Stimulated activated CD4-positive, alpha-beta T cell treated with anti-CD3 and anti-CD28 coated beads, TNF-alpha, amount 100 ng/mL, for 4 hours (primary cell): ENCODE results near the gene SGCE.

Experiments used
- DNase-seq, 3 experiments: peaks; one replicate each; pipeline ENCODE4 v3.0.0-alpha.2; 2020; ENCODE audit warnings: low read depth in 3 of 3

SGCE gene

DNA sequence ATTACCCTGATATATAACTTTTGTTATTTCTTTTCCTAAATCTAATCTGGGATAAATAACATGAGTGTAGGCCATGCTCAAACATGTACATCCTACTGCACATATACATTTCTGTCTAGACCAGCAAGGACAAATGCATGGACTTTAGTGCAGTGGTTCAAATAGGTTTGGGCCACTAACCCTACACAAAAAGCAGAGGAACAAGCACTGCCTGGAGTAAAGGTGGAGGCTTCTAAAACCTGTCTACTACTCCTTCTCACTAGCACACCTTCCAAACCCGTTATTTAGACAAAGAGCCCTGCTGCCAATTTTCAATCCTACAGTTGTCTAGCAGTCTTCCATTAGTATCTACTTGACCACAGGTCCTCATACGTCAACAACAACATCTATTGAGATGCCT, 34.8 kb downstream of the SGCE start:
- no peak for DNase-seq

DNA sequence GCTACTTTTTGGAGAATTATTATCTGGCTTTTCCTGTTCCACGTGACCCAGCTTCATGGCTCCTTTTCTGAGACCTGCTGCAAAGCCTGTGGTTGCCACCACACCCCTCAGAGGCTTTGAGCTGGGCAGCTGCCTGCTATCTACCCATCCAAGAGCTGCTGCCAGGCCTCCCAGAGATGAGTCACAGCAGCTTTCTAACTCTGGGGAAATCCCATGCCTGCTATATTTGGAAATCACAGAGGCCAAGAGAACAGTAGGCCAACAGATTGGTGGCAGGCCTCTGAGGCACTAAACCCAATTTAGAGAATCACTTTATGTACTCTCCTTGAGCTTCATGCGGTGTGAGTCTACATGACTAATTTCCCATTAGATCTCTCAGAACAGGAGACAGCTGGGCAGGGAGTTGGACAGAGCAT, 35.2 kb downstream of the SGCE start:
- DNase-seq = peak in 2 of 3 experiments; percentile 1 to 2

DNA sequence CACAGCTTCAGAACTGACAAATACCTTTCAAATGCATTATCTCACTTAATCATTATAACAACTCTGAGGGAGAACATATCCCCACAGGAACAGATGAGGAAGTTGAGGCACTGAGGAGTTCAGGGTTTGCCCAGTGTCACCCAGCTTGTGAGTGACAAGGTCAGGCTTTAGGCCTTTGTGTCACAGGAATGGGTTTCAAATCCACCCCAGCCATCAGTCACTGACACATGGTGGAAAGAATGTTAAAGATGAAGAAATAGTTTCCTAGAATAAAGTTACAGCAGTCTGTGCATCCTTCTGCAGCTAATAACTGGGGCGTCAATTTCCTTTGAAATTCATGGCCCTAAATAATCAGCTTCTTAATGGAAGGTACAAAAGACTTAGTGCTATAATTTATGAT, 37.8 kb downstream of the SGCE start:
- no peak for DNase-seq

DNA sequence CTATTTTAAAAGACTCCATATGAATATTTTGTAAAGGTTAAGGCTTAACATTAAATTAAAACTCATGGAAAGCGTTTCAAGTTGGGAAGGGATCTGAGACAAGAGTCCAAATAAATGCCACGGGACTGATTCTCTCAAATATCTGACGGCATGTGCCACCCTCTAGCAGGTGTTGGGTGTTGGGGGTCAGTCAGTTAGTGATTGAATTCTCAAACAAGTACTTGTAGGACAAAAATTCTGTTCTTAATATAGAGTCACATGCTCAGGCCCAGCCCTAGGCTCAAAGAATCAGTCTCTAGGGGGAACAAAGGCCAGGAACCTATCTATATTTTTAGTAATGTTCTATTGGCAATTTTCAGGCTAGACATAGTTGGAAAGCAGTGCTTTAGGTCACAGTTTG, 39.1 kb downstream of the SGCE start:
- DNase-seq = no peak

DNA sequence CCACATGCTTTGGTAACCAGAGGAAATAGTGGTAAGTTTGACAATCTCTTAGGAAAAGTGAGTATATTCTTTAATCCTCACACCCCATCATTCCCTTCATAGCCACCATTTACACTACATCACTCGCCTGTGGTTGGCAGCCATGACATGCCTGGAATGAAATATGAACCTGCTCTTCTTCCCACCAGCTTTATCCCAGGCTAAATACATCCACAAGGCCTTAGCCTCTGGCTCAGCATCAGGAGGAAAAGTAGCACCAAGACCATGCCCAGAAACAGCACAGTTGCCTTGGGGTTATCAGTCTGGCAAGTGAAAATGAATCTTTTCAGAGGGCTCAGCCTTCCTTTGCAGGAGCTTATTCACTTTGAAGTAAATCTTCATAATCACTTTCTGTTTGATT, 40.3 kb downstream of the SGCE start:
- DNase-seq = no peak

DNA sequence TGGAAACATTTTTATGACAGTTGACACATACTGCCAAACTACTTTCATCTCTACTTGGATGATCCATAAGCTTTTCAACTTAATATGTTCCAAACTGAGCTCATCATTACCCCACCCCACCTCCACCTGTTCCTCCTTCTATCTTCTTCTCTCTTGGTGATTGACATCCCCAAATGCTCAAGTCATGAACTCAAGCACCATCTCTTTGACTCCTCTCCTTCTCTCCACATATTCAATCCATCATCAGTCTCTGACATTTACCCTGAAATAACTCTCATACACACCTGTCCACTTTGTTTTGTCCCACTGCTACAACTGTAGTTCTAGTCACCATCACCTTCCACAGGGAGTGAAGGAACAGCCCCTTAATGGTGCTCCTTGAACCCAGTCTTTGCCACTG, 43.3 kb downstream of the SGCE start:
- no peak for DNase-seq

DNA sequence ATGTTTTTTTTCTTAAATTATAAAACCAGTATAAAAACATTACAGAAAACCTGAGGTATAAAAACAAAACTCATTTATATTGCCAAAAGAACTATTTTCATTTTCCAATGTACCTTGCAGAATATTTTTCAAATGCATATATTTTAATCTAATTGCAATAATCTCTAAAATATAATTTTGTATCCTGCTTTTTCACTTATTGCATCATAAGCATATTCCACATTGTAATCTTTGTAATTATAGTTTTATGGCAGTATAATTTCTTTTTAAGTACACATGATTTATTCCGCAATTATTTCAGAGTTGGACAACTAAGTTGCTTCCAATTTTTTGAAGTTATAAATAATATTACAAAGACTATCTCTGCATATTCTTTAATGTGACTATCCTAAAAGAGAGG, 43.7 kb downstream of the SGCE start:
- DNase-seq = no peak

DNA sequence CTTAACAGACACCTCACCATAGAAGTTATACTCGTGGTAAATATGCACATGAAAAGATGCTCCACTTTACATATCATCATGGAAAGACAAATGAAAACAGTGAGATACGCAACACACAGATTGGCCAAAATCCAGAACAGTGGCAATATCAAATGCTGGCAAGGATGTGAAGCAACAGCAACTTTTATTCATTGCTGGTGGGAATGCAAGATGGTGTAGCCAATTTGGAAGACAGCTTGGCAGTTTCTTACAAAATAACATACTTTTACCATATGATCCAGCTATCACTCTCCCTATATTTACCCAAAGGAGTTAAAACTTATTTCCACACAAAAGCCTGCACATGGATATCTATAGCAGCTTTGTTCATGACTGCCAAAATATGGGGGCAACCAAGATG, 46.4 kb downstream of the SGCE start:
- no peak for DNase-seq

DNA sequence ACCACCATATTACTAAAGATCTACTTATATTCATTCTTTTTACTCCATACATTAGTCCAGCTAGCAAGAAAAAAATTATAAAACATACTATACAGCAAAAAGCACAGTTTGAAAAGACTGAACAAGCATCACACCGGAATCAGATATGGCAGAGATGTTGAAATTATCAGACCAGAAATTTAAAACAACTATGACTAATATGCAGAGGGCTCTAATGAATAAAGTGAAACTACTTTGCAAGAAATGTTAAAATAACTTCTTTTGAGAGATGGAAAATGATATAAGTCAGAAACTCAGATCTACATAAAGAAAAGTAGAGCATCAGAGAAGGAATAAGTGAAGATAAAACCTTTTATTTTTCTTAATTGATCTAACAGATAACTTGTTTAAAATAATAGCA, 50.9 kb downstream of the SGCE start:
- no peak for DNase-seq

DNA sequence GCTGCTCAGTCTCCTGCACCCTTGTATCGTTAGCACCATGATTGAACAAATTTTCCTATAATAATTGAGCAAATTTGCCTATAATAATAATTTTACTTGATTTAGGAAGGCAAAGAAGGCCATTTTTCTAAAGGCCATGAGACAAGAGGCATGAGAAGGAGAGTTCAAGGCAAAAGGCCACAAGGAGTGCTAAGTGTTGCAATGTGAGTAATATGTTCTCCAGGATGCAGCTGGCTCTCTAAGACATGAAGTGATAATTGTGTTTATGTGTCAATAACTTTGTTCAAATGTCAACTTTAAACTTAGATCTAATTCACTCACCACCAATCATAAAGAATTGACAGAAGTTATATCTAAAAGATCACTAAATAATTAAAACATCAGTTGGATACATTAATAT, 53.8 kb downstream of the SGCE start:
- no peak for DNase-seq

DNA sequence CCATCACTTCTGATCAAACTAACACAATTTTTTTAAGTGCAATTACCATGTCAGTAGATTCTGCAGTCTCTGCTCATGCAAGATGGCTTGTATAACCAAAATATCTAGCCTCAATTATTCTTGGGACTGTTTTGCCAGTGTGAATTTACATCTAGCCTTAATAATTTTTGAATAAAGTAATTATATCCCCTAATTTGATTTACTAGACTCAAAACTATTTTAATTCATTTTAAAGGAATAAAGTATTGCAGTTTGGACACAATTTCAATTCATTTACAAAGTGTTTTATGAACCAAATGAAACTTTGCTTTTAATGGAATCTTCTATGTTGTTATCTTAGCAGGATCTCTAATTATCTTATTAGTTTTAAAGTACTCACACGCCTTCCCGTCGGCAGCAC, 55.7 kb downstream of the SGCE start:
- no peak for DNase-seq

DNA sequence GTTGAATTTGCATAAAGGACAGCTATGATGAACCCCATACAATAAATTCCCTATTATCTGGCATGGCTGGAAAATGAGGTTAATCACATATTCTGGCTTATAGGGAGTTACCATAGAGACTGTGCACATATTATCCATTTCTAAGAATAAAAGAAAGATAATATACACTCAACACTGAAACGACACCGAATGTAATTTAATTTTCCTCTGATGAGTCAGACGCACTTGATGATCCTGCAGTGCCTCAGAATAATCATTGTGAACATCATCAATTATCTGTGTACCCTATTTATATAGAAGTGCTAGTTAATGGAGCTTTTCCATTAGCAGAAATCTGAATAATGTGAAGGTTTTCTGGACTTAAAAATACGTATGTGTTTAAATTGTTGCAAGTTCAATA, 60.2 kb downstream of the SGCE start:
- no peak for DNase-seq

DNA sequence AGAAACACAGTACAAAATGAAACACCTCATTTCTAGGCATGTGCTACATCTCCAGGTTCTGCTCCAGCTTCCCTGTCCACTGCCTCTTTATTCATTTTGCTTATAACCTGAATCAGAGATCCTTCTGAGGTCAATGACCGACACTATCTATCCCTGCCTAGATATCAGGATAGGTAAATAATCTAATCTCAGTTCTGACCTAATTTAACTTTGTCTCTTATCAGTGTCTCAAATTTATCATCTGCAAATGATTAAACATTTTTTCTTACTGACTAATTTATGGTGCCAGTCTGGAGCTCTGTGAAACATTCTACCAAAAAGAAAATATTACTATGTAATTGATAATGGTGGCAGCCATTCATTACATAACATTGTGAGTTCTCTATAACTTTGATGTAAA, 61.1 kb downstream of the SGCE start:
- DNase-seq = no peak

DNA sequence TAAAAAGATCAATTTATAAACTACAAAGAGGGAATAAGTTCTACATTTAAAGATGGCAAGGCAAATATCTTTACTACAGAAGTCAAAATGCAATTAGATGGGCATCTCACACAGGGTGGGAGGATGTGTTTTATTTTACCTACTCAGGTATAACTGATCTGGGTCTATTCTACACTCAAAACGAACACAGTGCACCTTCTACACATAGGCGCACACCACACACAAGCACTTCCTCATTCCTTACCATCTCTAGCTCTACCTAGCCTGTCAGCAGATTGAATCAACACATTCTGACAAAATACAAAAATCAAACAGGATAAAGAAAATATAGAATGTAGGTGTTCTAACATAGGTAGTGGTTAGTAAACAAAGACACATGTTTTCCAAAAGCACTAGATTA, 64.8 kb downstream of the SGCE start:
- no peak for DNase-seq

DNA sequence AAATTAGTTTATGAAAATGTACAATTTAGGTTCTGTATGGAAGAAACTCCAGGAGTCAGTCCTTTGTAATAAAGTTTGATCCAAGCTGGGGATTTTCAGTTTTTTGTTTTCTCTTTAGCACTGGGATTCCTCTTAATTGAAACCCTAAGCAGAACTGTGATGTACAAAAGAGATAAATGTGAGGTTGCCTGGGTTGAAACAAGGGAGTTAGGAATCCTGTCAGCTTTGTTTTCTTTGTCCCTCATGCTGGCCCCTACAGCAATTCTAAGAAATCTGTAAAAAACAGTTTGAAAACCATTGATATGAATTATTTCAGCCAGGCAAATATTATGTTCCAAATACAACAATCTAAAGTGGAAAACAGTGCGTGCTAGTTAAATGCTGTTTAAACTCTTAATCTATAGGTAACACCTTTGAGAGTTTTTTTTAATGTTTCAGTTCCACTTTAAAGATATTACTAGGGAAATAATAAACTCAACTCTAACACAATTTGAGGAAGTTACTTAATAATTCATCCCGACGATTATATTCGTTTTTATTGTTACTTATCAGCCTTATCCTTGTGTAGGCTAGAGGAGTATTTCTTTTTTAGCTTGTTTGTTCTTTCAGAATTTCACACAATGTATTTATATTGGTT, 65.3 kb downstream of the SGCE start:
- no peak for DNase-seq

DNA sequence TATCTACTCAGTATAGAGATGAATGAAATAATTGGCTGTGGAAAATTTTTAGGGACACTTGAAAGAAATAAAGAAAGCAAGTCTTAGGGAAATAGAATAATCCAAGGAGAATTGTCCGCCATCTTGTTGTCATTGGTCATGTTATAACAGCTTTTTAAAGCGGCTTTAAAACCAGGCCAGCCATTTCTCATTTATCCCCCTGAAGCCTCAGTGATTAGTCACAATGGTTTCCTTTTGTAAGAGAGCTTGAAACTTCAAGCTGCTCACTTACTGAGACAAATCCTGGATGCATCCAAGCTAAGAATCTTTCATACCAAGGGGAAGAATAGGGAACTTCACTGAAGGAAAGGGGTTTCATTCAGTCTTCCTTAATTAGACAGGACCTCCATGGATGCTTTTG, 67.9 kb downstream of the SGCE start:
- no peak for DNase-seq

DNA sequence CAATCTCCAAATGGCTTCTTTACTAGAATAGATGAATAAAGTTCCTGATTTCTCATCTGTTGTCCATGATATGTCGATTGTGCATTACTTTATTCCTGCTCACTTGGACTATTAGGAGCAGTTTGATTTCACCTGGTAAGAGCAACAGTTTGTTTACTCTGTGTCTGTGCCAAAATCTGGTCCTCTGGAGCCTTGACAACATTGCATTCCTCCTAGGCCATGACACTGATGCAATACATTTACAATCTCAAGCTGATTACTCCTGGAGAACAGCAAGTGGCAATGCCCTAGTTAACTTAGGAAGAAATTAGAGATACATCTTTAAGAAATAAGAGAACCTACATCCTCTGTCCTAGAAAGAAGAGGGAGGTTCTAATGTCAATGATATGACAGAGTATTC, 71.8 kb downstream of the SGCE start:
- no peak for DNase-seq

DNA sequence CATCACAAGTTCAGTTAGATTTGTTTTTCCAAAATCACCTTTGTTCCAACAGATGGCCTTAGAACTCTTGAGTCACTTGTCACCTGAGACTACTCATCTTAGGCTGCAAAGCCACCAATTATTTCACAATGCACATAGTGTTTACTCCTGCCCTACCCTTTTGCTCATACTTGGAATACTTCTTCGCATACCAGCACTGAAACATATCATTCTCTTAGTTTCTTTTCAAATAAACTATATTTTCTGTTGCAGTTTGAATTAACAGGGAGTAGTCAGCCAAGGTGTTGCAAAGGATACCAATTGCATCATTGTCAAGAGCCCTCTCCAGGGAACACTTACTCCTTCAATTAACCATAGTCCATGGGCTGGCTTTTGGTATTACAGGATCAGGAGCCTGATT, 75.3 kb downstream of the SGCE start:
- DNase-seq = no peak

DNA sequence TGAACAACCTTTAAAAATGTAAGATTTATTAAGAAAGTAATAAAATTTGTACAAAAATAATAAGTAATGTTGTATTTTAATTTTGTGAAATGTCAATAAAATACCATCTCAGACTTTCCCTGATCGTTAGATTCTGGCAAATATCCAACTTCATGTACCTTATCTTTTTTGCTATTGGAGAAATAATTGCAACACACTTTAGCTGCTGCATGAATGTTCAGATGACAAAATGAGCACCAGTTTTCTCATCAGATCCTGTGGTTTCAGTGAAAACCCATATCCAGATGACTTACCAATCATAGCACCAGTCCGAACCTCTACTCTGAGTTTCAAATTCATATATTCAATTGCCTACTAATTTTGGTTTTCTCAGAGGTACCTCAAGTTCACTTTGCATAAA, 76.5 kb downstream of the SGCE start:
- DNase-seq = no peak

DNA sequence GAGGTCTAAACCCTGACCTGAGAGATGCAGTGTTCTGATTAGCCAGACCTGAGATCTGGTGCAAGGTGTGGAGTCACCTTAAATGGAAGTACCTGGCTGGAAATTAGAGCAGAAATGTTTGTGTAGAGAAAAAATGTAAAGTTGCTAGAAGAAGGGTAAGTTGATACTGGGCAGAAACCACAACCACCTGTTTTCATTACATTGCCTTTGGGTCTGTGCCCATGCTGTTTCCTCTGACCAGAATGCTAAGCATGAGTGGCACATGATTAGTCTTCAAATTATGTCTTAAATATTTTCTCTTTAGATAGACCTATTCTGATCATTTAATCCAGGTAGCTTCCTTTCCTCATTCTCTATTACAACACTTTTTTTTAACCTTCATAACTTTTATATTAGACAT, 77.3 kb downstream of the SGCE start:
- DNase-seq = no peak

DNA sequence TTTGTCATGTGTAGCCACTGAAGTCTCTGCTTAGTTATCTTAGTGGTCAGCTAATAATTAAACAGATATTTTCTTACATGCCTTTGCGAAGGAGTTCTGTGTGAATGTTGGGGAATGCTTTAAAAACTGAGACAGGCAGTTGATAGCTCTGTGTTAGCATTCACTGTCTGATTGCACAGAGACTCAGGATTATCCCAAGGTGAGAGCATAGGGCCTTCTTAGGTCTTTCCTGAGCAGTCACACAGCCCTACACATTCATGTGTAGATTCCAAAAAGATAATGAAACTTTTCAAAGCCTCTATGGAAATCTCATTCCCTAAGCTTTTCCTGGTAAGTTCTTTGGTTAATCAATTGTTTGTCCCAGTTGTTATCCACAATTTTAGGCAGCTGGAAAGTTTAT, 78.6 kb downstream of the SGCE start:
- DNase-seq = no peak

DNA sequence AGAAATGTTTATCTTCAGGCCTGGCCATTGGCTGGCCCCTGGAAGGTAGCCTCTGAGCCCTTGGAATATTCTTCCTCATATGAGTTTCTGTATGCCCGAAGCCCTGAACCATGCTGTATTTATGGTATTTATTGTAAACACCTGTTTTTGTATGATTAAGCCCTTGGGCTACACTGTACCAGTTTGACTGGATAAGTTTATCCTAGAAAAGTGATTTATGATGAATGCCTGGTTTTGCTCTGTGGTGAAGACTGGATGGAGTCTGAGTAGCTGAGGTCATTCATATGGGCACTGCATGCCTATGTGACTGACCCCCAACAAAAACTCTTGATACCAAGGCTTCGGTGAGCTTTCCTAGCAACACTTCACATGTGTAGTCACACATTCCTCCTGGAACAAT, 79.6 kb downstream of the SGCE start:
- DNase-seq = no peak

DNA sequence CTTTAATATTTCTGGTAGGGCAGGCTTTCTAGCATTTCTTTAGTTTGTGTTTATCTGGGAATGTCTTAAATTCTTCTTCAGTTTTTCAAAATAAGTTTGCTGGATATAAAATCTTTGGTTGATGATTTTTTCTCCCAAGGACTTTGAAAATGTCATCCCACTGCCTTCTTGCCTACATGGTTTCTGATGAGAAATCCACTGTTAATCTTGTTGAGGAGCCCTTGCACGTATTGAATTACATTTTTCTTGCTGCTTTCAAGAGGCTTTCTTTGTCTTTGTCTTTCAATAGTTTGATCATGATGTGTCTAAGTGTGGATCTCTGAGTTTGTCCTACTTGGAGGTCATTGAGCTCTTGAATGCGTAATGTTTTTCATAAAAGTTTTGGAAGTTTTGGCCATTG, 80.3 kb downstream of the SGCE start:
- no peak for DNase-seq

DNA sequence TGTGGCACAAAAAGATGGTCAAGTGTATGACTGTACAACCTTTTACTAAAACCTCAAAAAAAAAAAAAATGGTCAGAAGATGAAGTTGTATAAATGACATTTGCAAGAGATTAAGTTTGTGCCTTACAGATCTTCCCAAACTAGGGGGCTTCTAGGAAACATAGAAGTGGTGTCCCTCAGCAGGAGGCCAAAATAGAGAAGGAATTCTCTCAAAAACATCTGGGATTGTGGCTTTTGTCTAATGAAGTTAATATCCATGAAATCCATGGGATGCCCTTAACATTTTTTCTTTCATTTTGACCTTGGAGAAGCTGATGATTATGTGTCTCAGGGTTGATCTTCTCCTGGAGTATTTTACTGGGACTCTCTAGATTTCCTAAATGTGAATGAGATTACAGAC, 84.1 kb downstream of the SGCE start:
- no peak for DNase-seq

DNA sequence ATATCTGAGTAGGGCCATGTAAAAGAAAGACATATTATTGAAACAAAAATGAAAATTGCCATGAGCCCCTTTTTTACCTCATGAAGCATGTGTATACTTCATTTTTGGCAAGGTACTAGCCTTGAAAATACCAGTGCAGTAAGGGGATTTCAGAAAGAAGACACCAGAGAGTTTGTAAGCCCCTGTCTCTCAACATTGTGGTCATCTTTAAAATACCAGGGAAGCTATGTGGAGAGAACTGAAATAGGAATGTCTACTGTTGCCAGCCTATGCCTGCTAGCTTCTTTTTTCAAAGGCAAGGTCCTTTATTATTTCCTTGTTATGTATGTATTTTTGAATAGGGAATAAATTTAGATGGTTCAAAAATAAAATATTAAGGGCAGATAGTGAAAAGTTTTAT, 88.5 kb downstream of the SGCE start:
- no peak for DNase-seq
